Calu3 (cell line): ENCODE data around the gene PECR. TPM values are rescaled to one million over a fixed set of nuclear protein-coding genes. Genes with fewer than 3 reads are reported as not detected.

ENCODE experiments used
- BruUV-seq: library from RNA; stranded (reverse); fragments of 400-500 nt; replicated peaks from 2 replicates; lab custom pipeline; 2021; lab: Mats Ljungman, UMichigan
- CTCF ChIA-PET: fragments of 300-600 bp; sonication (Branson Sonifier 250); formaldehyde crosslinking; loops from one replicate; lab custom pipeline; 2022; ENCODE audit warnings: antibody characterized with exemption; lab: Charles Lee
- DNase-seq: peaks from one replicate; pipeline ENCODE4 v3.0.0; 2022
- H3K27ac Mint-ChIP-seq: one replicate; pipeline ENCODE4 v1.8.0; 2022; ENCODE audit warnings: mixed read lengths; ENCODE audit not compliant: unreplicated experiment
- H3K27me3 Mint-ChIP-seq: one replicate; pipeline ENCODE4 v1.8.0; 2022; ENCODE audit warnings: mixed read lengths; ENCODE audit not compliant: unreplicated experiment
- H3K36me3 Mint-ChIP-seq: one replicate; pipeline ENCODE4 v1.8.0; 2022; ENCODE audit warnings: mild to moderate bottlenecking, moderate library complexity, mixed read lengths; ENCODE audit not compliant: insufficient read depth, unreplicated experiment
- H3K4me1 Mint-ChIP-seq: one replicate; pipeline ENCODE4 v1.8.0; 2022; ENCODE audit warnings: mild to moderate bottlenecking, low read depth, mixed read lengths; ENCODE audit not compliant: unreplicated experiment
- H3K4me3 Mint-ChIP-seq: one replicate; pipeline ENCODE4 v1.8.0; 2022; ENCODE audit warnings: mild to moderate bottlenecking, low read depth, moderate library complexity, mixed read lengths; ENCODE audit not compliant: unreplicated experiment
- H3K9me3 Mint-ChIP-seq: one replicate; pipeline ENCODE4 v1.8.0; 2022; ENCODE audit warnings: low read depth, mixed read lengths; ENCODE audit not compliant: unreplicated experiment
- CTCF ChIP-seq: fragments of 200-600 bp; IDR thresholded peaks from one replicate; pipeline ENCODE4 v1.8.0; 2022; ENCODE audit warnings: antibody characterized with exemption; ENCODE audit not compliant: unreplicated experiment
- intact Hi-C: fragments of 100-400 bp; cut with micrococcal nuclease; formaldehyde crosslinking; loops from one replicate; pipeline ENCODE4 v1.10.0; 2022; ENCODE audit not compliant: unreplicated experiment
- total RNA-seq: library from RNA; stranded (reverse); gene quantifications from 2 replicates; pipeline ENCODE4 v1.2.3, GENCODE V29; 2022

The PECR gene
- total RNA-seq, 1 experiment from 2014 or later: 40.7 TPM

DNA sequence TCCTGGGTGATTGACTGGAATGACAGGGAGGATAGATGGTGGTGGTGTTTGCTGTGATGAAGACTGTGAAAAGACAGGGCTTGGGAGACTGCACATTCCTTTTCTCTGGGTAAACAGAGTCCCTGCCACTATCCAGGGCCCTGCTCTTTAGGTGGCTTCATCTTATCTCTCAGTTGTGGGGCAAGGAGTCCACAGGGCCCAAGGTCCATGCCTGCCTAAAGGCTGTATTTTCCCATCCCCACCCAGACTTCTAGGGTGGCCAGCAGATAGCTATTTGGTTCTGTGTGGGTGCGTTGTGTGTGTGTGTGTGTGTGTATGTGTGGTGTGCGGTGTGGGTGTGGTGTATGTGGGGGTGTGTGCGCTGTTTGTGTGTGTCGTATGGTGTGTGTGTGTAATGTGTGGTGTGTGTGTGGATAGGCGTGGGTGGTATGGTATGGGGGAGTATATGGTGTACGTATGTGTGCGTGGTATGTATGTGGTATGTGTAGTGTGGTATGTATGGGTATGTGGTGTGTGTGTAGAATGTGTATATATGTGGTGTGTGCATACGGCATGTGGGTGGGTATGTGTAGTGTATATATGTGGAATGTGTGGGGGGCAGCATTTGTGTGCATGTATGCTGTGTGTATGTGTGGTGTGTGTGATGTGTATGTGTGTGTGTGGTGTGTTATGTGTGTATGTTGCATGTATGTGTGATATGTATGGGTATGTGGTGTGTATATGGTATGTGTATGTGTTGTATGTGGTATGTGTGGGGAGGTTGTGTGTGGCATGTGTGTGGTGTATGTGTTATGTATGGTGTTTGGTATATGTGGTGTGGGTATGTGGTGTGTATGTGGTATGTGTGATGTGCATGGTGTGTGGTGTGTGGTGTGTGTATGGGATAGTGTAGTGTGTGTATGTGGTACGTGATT lies 17.1 kb upstream of the PECR start:
- intact Hi-C loops: no loop called here
- no peak for TF ChIP-seq CTCF
- H3K27me3 Mint-ChIP-seq: no peaks in the 10 kb centered on the region
- H3K9me3 Mint-ChIP-seq: no peaks in the 10 kb centered on the region
- DNase-seq: no peak
- H3K27ac Mint-ChIP-seq: no peak overlapping the region
- no TSS peak for BruUV-seq
- H3K36me3 Mint-ChIP-seq: no peaks in the 10 kb centered on the region
- H3K4me3 Mint-ChIP-seq: no peak overlapping the region
- CTCF ChIA-PET: no interaction called here
- no peaks in the 10 kb centered on the region for H3K4me1 Mint-ChIP-seq

DNA sequence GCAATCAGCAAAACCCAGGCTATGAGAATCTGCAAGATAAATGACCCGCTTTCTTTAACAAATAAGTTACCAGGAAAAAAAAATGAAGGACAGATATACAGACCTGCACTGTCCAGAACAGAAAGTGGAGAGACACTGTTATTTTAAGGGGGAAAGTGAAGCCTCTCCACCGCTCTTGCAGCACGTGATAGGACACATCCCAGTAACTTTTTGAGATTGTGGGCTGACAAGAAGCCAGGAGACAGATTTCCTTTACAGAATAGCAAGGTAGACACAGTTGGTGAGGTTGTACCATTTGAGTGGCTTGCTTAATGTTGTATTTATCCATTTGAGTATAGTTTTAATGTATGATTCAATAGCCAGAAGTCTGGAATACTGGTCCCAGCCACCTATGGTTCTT lies 13.1 kb upstream of the PECR start:
- H3K36me3 Mint-ChIP-seq: no peaks in the 10 kb centered on the region
- no peak for TF ChIP-seq CTCF
- CTCF ChIA-PET: interaction anchor here (0.6 kb wide), 1 partner anchor 25 kb away, joined by 5 read pairs; no protein-coding TSS in a partner anchor
- intact Hi-C loops: no loop called here
- no peak overlapping the region for H3K4me3 Mint-ChIP-seq
- peaks cover 8% of the 10 kb centered on the region for H3K4me1 Mint-ChIP-seq
- no TSS peak for BruUV-seq
- H3K27ac Mint-ChIP-seq: no peak overlapping the region
- DNase-seq: no peak
- H3K27me3 Mint-ChIP-seq: no peaks in the 10 kb centered on the region
- H3K9me3 Mint-ChIP-seq: no peaks in the 10 kb centered on the region

- Mint-ChIP-seq H3K36me3 (no peaks in the 10 kb centered on the region), H3K4me3 (no peak overlapping the region), H3K27ac (no peak overlapping the region), H3K9me3 (no peaks in the 10 kb centered on the region), H3K4me1 (peaks cover 18% of the 10 kb centered on the region), H3K27me3 (no peaks in the 10 kb centered on the region)
- CTCF ChIA-PET: no interaction called here
- BruUV-seq: no TSS peak
- intact Hi-C loops: no loop called here
- TF ChIP-seq CTCF: no peak
- no peak for DNase-seq
Measured at GRCh38 chr2:216092646-216093045, 11.0 kb upstream of the PECR start.

- Mint-ChIP-seq H3K36me3 (peaks cover 5% of the 10 kb centered on the region), H3K9me3 (no peaks in the 10 kb centered on the region), H3K4me1 (peaks cover 29% of the 10 kb centered on the region), H3K27ac (no peak overlapping the region), H3K27me3 (no peaks in the 10 kb centered on the region), H3K4me3 (no peak overlapping the region)
- CTCF ChIA-PET: no interaction called here
- intact Hi-C loops: no loop called here
- no peak for TF ChIP-seq CTCF
- BruUV-seq: no TSS peak
- no peak for DNase-seq
Measured at GRCh38 chr2:216090369-216090786, 8.8 kb upstream of the PECR start.
